ENCODE data around the gene ZFR.
"Not testable (repeated sequence)": the region's sequence is repeated elsewhere in the genome, so short reads cannot be mapped to it uniquely, and the experiment has no call there.

Gene ZFR

GRCh38 chr5:32453916-32454315 is 9.4 kb upstream of the ZFR start:
- H3K9me3 ChIP-seq (ENCODE audit: insufficient read depth, low read length), result no peaks in the 10 kb centered on the region
- H2AFZ ChIP-seq (ENCODE audit: low read depth, low read length), result no peak overlapping the region
- H3K27me3 ChIP-seq (ENCODE audit: low read depth, low read length), result no peaks in the 10 kb centered on the region; the same call in 1 of the 2 replicates
- no peaks in the 10 kb centered on the region for H3K4me1 ChIP-seq (ENCODE audit: low read length)
- no peak overlapping the region for H3K9ac ChIP-seq (ENCODE audit: low read length)
- H3K4me3 ChIP-seq (ENCODE audit: low read length), result no peak overlapping the region
- no peak for TF ChIP-seq CTCF (IDR thresholded peaks at IDR 0.05; ENCODE audit: low read depth, low read length)
- no peak for TF ChIP-seq EZH2phosphoT487 (IDR thresholded peaks at IDR 0.05; ENCODE audit: low read depth)
- H3K36me3 ChIP-seq (replicated peaks; ENCODE audit: low read depth, low read length), result no peaks in the 10 kb centered on the region
- no peaks in the 10 kb centered on the region for H4K20me1 ChIP-seq (ENCODE audit: insufficient read depth, low read length)
- H3K79me2 ChIP-seq (ENCODE audit: low read length), result no peaks in the 10 kb centered on the region
- H3K4me2 ChIP-seq (ENCODE audit: low read length), result no peak overlapping the region
- H3K27ac ChIP-seq (ENCODE audit: low read length), result no peak overlapping the region

DNA sequence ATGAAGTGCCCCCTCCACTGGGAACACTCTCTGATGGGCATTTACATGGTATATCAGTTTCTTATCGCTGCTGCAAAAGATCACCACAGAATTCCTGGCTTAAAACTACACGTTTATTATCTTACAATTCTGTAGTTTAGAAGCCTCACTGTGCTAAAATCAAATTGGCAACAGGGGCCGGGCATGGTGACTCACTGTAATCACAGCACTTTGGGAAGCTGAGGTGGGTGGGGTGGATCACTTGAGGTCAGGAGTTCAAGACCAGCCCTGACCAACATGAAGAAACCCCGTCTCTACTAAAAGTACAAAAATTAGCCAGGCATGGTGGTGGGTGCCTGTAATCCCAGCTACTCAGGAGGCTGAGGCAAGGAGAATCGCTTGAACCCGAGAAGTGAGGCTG is 7.8 kb upstream of the ZFR start:
- not testable (repeated sequence) for H3K27me3 ChIP-seq (ENCODE audit: low read depth, low read length); H3K36me3 ChIP-seq (replicated peaks; ENCODE audit: low read depth, low read length); H3K4me2 ChIP-seq (ENCODE audit: low read length); H3K4me3 ChIP-seq (ENCODE audit: low read length); H3K4me1 ChIP-seq (ENCODE audit: low read length); H3K27ac ChIP-seq (ENCODE audit: low read length); H4K20me1 ChIP-seq (ENCODE audit: insufficient read depth, low read length); H3K9me3 ChIP-seq (ENCODE audit: insufficient read depth, low read length); H3K79me2 ChIP-seq (ENCODE audit: low read length); H2AFZ ChIP-seq (ENCODE audit: low read depth, low read length); H3K9ac ChIP-seq (ENCODE audit: low read length)

GRCh38 chr5:32450952-32451351 is 6.4 kb upstream of the ZFR start:
- H3K27me3 ChIP-seq (ENCODE audit: low read depth, low read length), result no peaks in the 10 kb centered on the region; the same call in 1 of the 2 replicates
- no peaks in the 10 kb centered on the region for H3K9me3 ChIP-seq (ENCODE audit: insufficient read depth, low read length)
- H3K9ac ChIP-seq (ENCODE audit: low read length), result no peak overlapping the region
- H3K36me3 ChIP-seq (replicated peaks; ENCODE audit: low read depth, low read length), result no peaks in the 10 kb centered on the region
- H3K4me1 ChIP-seq (ENCODE audit: low read length), result peaks cover 10% of the 10 kb centered on the region
- no peak overlapping the region for H3K27ac ChIP-seq (ENCODE audit: low read length)
- no peak overlapping the region for H2AFZ ChIP-seq (ENCODE audit: low read depth, low read length)
- H3K79me2 ChIP-seq (ENCODE audit: low read length), result no peaks in the 10 kb centered on the region
- H3K4me3 ChIP-seq (ENCODE audit: low read length), result no peak overlapping the region
- TF ChIP-seq EZH2phosphoT487 (IDR thresholded peaks at IDR 0.05; ENCODE audit: low read depth), result no peak
- TF ChIP-seq CTCF (IDR thresholded peaks at IDR 0.05; ENCODE audit: low read depth, low read length), result peak; percentile 35
- H3K4me2 ChIP-seq (ENCODE audit: low read length), result no peak overlapping the region
- no peaks in the 10 kb centered on the region for H4K20me1 ChIP-seq (ENCODE audit: insufficient read depth, low read length)

- TF ChIP-seq CTCF (IDR thresholded peaks at IDR 0.05; ENCODE audit: low read depth, low read length) (no peak), EZH2phosphoT487 (IDR thresholded peaks at IDR 0.05; ENCODE audit: low read depth) (no peak)
- Histone ChIP-seq H3K27ac (ENCODE audit: low read length) (no peak overlapping the region), H3K4me3 (ENCODE audit: low read length) (no peak overlapping the region), H3K4me2 (ENCODE audit: low read length) (no peak overlapping the region), H3K36me3 (replicated peaks; ENCODE audit: low read depth, low read length) (no peaks in the 10 kb centered on the region), H4K20me1 (ENCODE audit: insufficient read depth, low read length) (no peaks in the 10 kb centered on the region), H3K9ac (ENCODE audit: low read length) (no peak overlapping the region), H3K9me3 (ENCODE audit: insufficient read depth, low read length) (no peaks in the 10 kb centered on the region), H3K4me1 (ENCODE audit: low read length) (peaks cover 15% of the 10 kb centered on the region), H2AFZ (ENCODE audit: low read depth, low read length) (no peak overlapping the region), H3K27me3 (ENCODE audit: low read depth, low read length) (no peaks in the 10 kb centered on the region; the same call in 1 of the 2 replicates), H3K79me2 (ENCODE audit: low read length) (peaks cover 3% of the 10 kb centered on the region; the same call in 1 of the 2 replicates)
Observed at GRCh38 chr5:32449262-32449661, 4.7 kb upstream of the ZFR start.

DNA sequence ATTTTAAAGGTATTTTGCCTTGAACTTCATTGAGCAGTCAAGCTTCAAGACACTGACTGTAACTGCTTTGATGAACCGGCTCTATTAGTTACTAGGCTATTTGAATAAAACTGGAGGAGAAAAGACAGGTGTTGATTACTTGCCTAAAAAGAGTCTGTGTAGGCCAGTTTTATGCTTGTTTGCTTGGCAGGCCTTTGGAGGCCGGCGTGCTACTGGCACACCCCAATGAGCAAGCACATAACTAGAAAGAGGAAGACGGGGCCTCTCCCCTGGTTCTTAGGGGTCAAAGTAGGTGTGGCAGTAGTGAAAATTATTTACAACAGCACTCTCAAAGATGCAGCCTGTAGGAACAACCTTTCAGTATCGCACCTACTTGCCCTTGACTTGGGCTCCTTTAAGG is 2.1 kb upstream of the ZFR start:
- TF ChIP-seq CTCF (IDR thresholded peaks at IDR 0.05; ENCODE audit: low read depth, low read length) (no peak), EZH2phosphoT487 (IDR thresholded peaks at IDR 0.05; ENCODE audit: low read depth) (no peak)
- Histone ChIP-seq H3K79me2 (ENCODE audit: low read length) (peaks cover 28% of the 10 kb centered on the region), H3K9ac (ENCODE audit: low read length) (no peak overlapping the region), H3K4me1 (ENCODE audit: low read length) (peaks cover 26% of the 10 kb centered on the region), H2AFZ (ENCODE audit: low read depth, low read length) (no peak overlapping the region), H3K9me3 (ENCODE audit: insufficient read depth, low read length) (no peaks in the 10 kb centered on the region), H3K27ac (ENCODE audit: low read length) (no peak overlapping the region), H3K4me2 (ENCODE audit: low read length) (peak overlapping the region; percentile 44), H3K4me3 (ENCODE audit: low read length) (no peak overlapping the region), H3K36me3 (replicated peaks; ENCODE audit: low read depth, low read length) (no peaks in the 10 kb centered on the region), H4K20me1 (ENCODE audit: insufficient read depth, low read length) (peaks cover 16% of the 10 kb centered on the region), H3K27me3 (ENCODE audit: low read depth, low read length) (no peaks in the 10 kb centered on the region; the same call in 1 of the 2 replicates)

All from OCI-LY3 (cell line).